HFF-Myc (cell line): ENCODE results near the gene ANKRD24.
"Not testable (repeated sequence)": the region's sequence is repeated elsewhere in the genome, so short reads cannot be mapped to it uniquely, and the experiment has no call there.

Experiments used
- DNase-seq: peaks from one replicate; pipeline ENCODE4 v3.0.0-alpha.2; 2011; ENCODE audit warnings: low read depth; ENCODE audit errors: extremely low read depth
- H3K4me3 ChIP-seq: replicated peaks from 2 replicates; pipeline ENCODE4 v1.5.1; 2011; ENCODE audit warnings: low read depth, mild to moderate bottlenecking, control low read depth, low read length
- CTCF ChIP-seq: IDR thresholded peaks from 2 replicates; pipeline ENCODE4 v1.5.1; 2012; ENCODE audit warnings: mild to moderate bottlenecking, low read depth, low read length, control low read depth; ENCODE audit errors: missing control alignments

Gene ANKRD24

GRCh38 chr19:4267101-4267900, 84.8 kb downstream of the ANKRD24 start:
- DNase-seq, result peak; percentile 32
- TF ChIP-seq CTCF, result peak; percentile 75
- no peak overlapping the region for H3K4me3 ChIP-seq

- TF ChIP-seq CTCF, result no peak
- no peak overlapping the region for H3K4me3 ChIP-seq
- no peak for DNase-seq
Measured at GRCh38 chr19:4267901-4268815, 85.7 kb downstream of the ANKRD24 start.

- no peak for DNase-seq
- no peak for TF ChIP-seq CTCF
- no peak overlapping the region for H3K4me3 ChIP-seq
Measured at GRCh38 chr19:4268816-4269430, 86.4 kb downstream of the ANKRD24 start.

GRCh38 chr19:4272894-4273293, 90.4 kb downstream of the ANKRD24 start:
- DNase-seq, result no peak
- no peak overlapping the region for H3K4me3 ChIP-seq
- TF ChIP-seq CTCF, result no peak

- not testable (repeated sequence) for DNase-seq, H3K4me3 ChIP-seq
Measured at GRCh38 chr19:4274321-4274686, 91.8 kb downstream of the ANKRD24 start.
